Liver (tissue), 3 donors: Measurements from ENCODE around the gene PSMB11.

ENCODE experiments used
- CTCF ChIP-seq: fragments of 150-350 bp; IDR thresholded peaks from 2 replicates; pipeline ENCODE4 v1.5.1; 2017; ENCODE audit warnings: improper control_type of control experiment, low read depth, low read length; ENCODE audit not compliant: missing input control
- RAD21 ChIP-seq, 2 donors: IDR thresholded peaks; 2 replicates each; pipeline ENCODE4 v1.6.1; 2016; ENCODE audit warnings: antibody characterized with exemption in 2 of 2, mild to moderate bottlenecking in 2 of 2
- donor health status: healthy.
- donor health status: healthy.

GRCh38 chr14:23017091-23017490 lies 24.9 kb upstream of the PSMB11 start:
- TF ChIP-seq CTCF (no peak), RAD21 (IDR thresholded peaks at IDR 0.05) (no peak)
